Ovary (tissue), 3 donors: ENCODE results near the gene SLC39A7.

Experiments used
- EP300 ChIP-seq: sonication (generic); formaldehyde crosslinking; IDR thresholded peaks from one replicate; pipeline ENCODE4 v1.6.1; 2017; ENCODE audit warnings: antibody characterized with exemption
- POLR2A ChIP-seq: fragments of 450-650 bp; IDR thresholded peaks from one replicate; pipeline ENCODE4 v1.6.1; 2017; ENCODE audit warnings: antibody characterized with exemption, mild to moderate bottlenecking, moderate library complexity
- TF ChIP-seq, protein P1 (sequence below), 3 donors: fragments of 450-650 bp in 2 of 3; fragments of 200-600 bp in 1 of 3; IDR thresholded peaks; one replicate each; pipeline versions ENCODE4 v1.5.1 to v1.8.0; 2016 to 2022; ENCODE audit warnings: antibody characterized with exemption in 3 of 3, mild to moderate bottlenecking in 1 of 3
- donor health status: DM: no; HTN: no; CAD: no.

DNA sequence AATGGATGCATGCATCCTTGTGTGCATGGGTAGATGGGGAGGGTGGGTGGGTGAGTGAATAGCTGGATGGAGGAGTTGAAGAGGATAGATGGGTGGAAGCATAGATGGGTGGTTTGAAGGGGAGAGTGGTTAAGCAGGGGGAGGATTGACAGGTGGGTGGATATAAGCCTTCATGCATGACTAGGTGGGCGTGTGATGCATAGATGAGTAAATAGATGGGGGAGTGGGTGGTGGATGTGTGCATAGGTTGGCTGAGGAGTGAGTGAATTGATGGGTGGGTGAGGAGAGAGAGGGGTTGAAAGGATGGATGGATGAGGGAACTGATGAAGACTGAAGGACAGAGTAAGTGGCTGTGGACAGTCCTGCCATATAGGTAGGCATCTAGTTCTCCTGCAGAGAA lies 12.9 kb upstream of the SLC39A7 start:
- TF ChIP-seq, protein P1, sequence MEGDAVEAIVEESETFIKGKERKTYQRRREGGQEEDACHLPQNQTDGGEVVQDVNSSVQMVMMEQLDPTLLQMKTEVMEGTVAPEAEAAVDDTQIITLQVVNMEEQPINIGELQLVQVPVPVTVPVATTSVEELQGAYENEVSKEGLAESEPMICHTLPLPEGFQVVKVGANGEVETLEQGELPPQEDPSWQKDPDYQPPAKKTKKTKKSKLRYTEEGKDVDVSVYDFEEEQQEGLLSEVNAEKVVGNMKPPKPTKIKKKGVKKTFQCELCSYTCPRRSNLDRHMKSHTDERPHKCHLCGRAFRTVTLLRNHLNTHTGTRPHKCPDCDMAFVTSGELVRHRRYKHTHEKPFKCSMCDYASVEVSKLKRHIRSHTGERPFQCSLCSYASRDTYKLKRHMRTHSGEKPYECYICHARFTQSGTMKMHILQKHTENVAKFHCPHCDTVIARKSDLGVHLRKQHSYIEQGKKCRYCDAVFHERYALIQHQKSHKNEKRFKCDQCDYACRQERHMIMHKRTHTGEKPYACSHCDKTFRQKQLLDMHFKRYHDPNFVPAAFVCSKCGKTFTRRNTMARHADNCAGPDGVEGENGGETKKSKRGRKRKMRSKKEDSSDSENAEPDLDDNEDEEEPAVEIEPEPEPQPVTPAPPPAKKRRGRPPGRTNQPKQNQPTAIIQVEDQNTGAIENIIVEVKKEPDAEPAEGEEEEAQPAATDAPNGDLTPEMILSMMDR (IDR thresholded peaks at IDR 0.05), result no peak
- TF ChIP-seq POLR2A (no peak), EP300 (no peak)
